Endothelial cell of umbilical vein (primary cell): ENCODE data around the gene PDK3. TPM values are rescaled to one million over a fixed set of nuclear protein-coding genes. Genes with fewer than 3 reads are reported as not detected.

Experiments
- BruUV-seq: library from RNA; stranded (reverse); fragments of 400-500 nt; replicated peaks from 2 replicates; lab custom pipeline; 2021; lab: Mats Ljungman, UMichigan
- CTCF ChIA-PET: fragments of 300-600, 350-600 bp; sonication (Branson Sonifier 250); formaldehyde crosslinking; loops from one replicate; lab custom pipeline; 2021; ENCODE audit warnings: antibody characterized with exemption, inconsistent platforms; lab: Charles Lee
- POLR2A ChIA-PET: fragments of 300-600, 350-600 bp; sonication (Branson Sonifier 250); formaldehyde crosslinking; loops from one replicate; lab custom pipeline; 2021; ENCODE audit warnings: antibody characterized with exemption, inconsistent platforms; lab: Charles Lee
- DNase-seq: peaks from one replicate; pipeline ENCODE4 v3.0.0-alpha.2; 2011; ENCODE audit warnings: low read depth, low spot score
- FAIRE-seq: peaks from 2 replicates; lab custom pipeline; 2011; peaks lifted over from hg19 to GRCh38; lab: Jason Lieb, UNC
- H2AFZ ChIP-seq: 2 replicates; pipeline ENCODE4 v1.6.0; 2012; ENCODE audit warnings: low read depth, low read length, control low read depth, inconsistent platforms
- H3K27ac ChIP-seq: 2 replicates; pipeline ENCODE4 v1.5.1; 2011; ENCODE audit warnings: low read depth, mild to moderate bottlenecking, control low read depth, low read length, moderate library complexity; ENCODE audit not compliant: insufficient read depth
- H3K27me3 ChIP-seq, 2 experiments: 2 replicates each; pipeline versions ENCODE4 v1.6.0 to v1.6.1; 2011; ENCODE audit warnings: low read length in 2 of 2, mixed read lengths in 1 of 2; ENCODE audit not compliant: control insufficient read depth in 2 of 2, insufficient read depth in 2 of 2
- H3K36me3 ChIP-seq, 2 experiments: 2 replicates in 1 of 2; 3 replicates in 1 of 2; pipeline ENCODE4 v1.5.1; 2011; ENCODE audit warnings: low read length in 2 of 2, mild to moderate bottlenecking in 1 of 2, moderate library complexity in 1 of 2; ENCODE audit not compliant: control insufficient read depth in 2 of 2, insufficient read depth in 2 of 2; ENCODE audit errors: extremely low read depth in 1 of 2
- H3K4me1 ChIP-seq: 3 replicates; pipeline ENCODE4 v1.5.1; 2011; ENCODE audit warnings: mild to moderate bottlenecking, low read length; ENCODE audit not compliant: control insufficient read depth, insufficient read depth; ENCODE audit errors: extremely low read depth
- H3K4me2 ChIP-seq: 2 replicates; pipeline ENCODE4 v1.6.1; 2011; ENCODE audit warnings: low read length, control low read depth, mixed read lengths; ENCODE audit not compliant: insufficient read depth
- H3K4me3 ChIP-seq, 3 experiments: fragments of 200-600 bp in 1 of 3; sonication (generic), shearing (Covaris generic) in 1 of 3; replicated peaks in 1 of 3; 2 replicates each; pipeline ENCODE4 v1.5.1; 2011 to 2016; ENCODE audit warnings: control low read depth in 3 of 3, low read length in 3 of 3, mild to moderate bottlenecking in 2 of 3, inconsistent platforms in 1 of 3, low read depth in 1 of 3, moderate library complexity in 1 of 3; ENCODE audit not compliant: insufficient read depth in 1 of 3
- H3K79me2 ChIP-seq: 2 replicates; pipeline ENCODE4 v1.6.0; 2012; ENCODE audit warnings: low read length, inconsistent platforms; ENCODE audit not compliant: control insufficient read depth, insufficient read depth
- H3K9ac ChIP-seq: replicated peaks from 2 replicates; pipeline ENCODE3; 2011; ENCODE audit warnings: low read length, control low read depth; ENCODE audit not compliant: insufficient read depth; ENCODE audit errors: extremely low read depth
- H3K9me1 ChIP-seq: replicated peaks from 3 replicates; pipeline ENCODE4 v1.6.0; 2011; ENCODE audit warnings: mild to moderate bottlenecking, low read length; ENCODE audit not compliant: control insufficient read depth, insufficient read depth; ENCODE audit errors: extremely low read depth
- H3K9me3 ChIP-seq: replicated peaks from 2 replicates; pipeline ENCODE4 v1.5.1; 2012; ENCODE audit warnings: low read length, inconsistent platforms; ENCODE audit not compliant: control insufficient read depth, insufficient read depth
- H4K20me1 ChIP-seq: replicated peaks from 2 replicates; pipeline ENCODE3; 2011; ENCODE audit warnings: mild to moderate bottlenecking, low read length; ENCODE audit not compliant: control insufficient read depth, insufficient read depth; ENCODE audit errors: extremely low read depth
- EZH2 ChIP-seq: IDR thresholded peaks from 2 replicates; pipeline ENCODE4 v1.6.1; 2012; ENCODE audit warnings: borderline replicate concordance, low read depth, mild to moderate bottlenecking, moderate library complexity, low read length, inconsistent platforms; ENCODE audit not compliant: severe bottlenecking
- FOS ChIP-seq: IDR thresholded peaks from 2 replicates; pipeline ENCODE4 v1.6.1; 2011; ENCODE audit warnings: mild to moderate bottlenecking, low read length, moderate library complexity, borderline replicate concordance; ENCODE audit not compliant: insufficient read depth
- GATA2 ChIP-seq: IDR thresholded peaks from 2 replicates; pipeline ENCODE4 v1.7.0; 2011; ENCODE audit warnings: low read depth, mild to moderate bottlenecking, moderate library complexity, mixed read lengths, low read length; ENCODE audit not compliant: insufficient read length, insufficient read depth
- JUN ChIP-seq: IDR thresholded peaks from 2 replicates; pipeline ENCODE4 v1.6.1; 2011; ENCODE audit warnings: borderline replicate concordance, low read depth; ENCODE audit not compliant: insufficient read length, insufficient read depth
- MYC ChIP-seq: IDR thresholded peaks from one replicate; pipeline ENCODE4 v1.6.1; 2011; ENCODE audit warnings: mild to moderate bottlenecking, low read depth, low read length
- POLR2A ChIP-seq: IDR thresholded peaks from 2 replicates; pipeline ENCODE4 v1.6.1; 2012; ENCODE audit warnings: low read depth, mild to moderate bottlenecking, control low read depth, low read length
- POLR2AphosphoS5 ChIP-seq: IDR thresholded peaks from 2 replicates; pipeline ENCODE4 v1.6.1; 2012; ENCODE audit warnings: low read depth, mild to moderate bottlenecking, control low read depth, low read length, moderate library complexity; ENCODE audit not compliant: insufficient read depth
- dilution Hi-C: fragments of 300-500 bp; cut with MboI; formaldehyde crosslinking; loops from one replicate; pipeline ENCODE4 v1.15.0; 2019; ENCODE audit warnings: low sequenced_read_pairs; ENCODE audit not compliant: extremely low pct_ligation_motif_present
- intact Hi-C: fragments of 100-400 bp; cut with micrococcal nuclease; formaldehyde crosslinking; loops from one replicate; pipeline ENCODE4 v1.10.0; 2022
- polyA plus RNA-seq, 4 experiments: library from polyadenylated mRNA; depleted of rRNA in 3 of 4; stranded (reverse) in 3 of 4; unstranded in 1 of 4; fragments of >200 nt; gene quantifications; 2 replicates each; pipeline versions ENCODE4 v1.2.1 to v1.2.3, GENCODE V29; 2011 to 2012; ENCODE audit warnings: missing spikeins in 1 of 4
- total RNA-seq: library from RNA; stranded (reverse); gene quantifications from 2 replicates; pipeline ENCODE4 v1.2.3, GENCODE V29; 2021
- TF ChIP-seq, protein P1 (sequence below), 2 donors: IDR thresholded peaks; 1 replicate in 1 of 2; 2 replicates in 1 of 2; pipeline ENCODE4 v1.5.1; 2011; ENCODE audit warnings: low read length in 2 of 2, mild to moderate bottlenecking in 2 of 2, moderate library complexity in 2 of 2, control low read depth in 1 of 2, inconsistent platforms in 1 of 2, low read depth in 1 of 2; ENCODE audit not compliant: insufficient read depth in 1 of 2; ENCODE audit errors: extremely low read depth in 1 of 2
- TF ChIP-seq, protein P2 (sequence below): IDR thresholded peaks from 2 replicates; pipeline ENCODE4 v1.6.1; 2011; ENCODE audit not compliant: insufficient read depth, insufficient read length

PDK3 gene
- total and polyA plus RNA-seq, 2 donors (not counting 3 experiments of a cell fraction or from before 2014, with no cell fraction given), result 3.0 to 5.9 TPM

DNA sequence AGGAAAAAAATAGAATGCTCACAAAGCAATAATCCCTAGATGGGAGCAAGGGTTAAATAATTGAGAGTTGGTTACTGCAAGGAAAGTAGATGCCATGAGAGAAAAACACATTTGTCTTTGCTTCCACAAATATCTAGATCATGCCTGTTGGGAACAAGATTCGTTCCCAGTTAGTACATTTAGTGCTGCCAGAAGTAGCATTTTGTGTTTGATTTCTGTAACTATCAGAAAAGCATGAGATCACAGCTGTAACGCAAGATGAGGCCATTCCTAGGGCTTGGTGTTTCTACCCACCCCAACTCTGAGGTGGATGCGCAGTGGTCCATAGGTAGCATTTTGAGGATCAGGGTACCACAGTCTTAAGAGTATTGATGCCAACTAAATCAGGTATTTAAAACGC is 20.4 kb upstream of the PDK3 start:
- intact Hi-C loops (no loop called here), dilution Hi-C loops (no loop called here)
- H3K9me3 ChIP-seq, result no peaks in the 10 kb centered on the region
- no TSS peak for BruUV-seq
- H3K27me3 ChIP-seq, result no peaks in the 10 kb centered on the region
- H3K9ac ChIP-seq, result no peak overlapping the region
- H3K4me3 ChIP-seq, result no peak overlapping the region
- ChIA-PET POLR2A (no interaction called here), CTCF (no interaction called here)
- no peak overlapping the region for H2AFZ ChIP-seq
- H3K4me2 ChIP-seq, result no peak overlapping the region
- H3K4me1 ChIP-seq, result no peaks in the 10 kb centered on the region
- FAIRE-seq (no peak), DNase-seq (no peak)
- no peaks in the 10 kb centered on the region for H3K36me3 ChIP-seq
- H4K20me1 ChIP-seq, result no peaks in the 10 kb centered on the region
- H3K9me1 ChIP-seq, result no peaks in the 10 kb centered on the region
- TF ChIP-seq EZH2 (no peak), MYC (no peak), POLR2AphosphoS5 (no peak), POLR2A (no peak), FOS (no peak), JUN (no peak), GATA2 (no peak)
- TF ChIP-seq, protein P1, sequence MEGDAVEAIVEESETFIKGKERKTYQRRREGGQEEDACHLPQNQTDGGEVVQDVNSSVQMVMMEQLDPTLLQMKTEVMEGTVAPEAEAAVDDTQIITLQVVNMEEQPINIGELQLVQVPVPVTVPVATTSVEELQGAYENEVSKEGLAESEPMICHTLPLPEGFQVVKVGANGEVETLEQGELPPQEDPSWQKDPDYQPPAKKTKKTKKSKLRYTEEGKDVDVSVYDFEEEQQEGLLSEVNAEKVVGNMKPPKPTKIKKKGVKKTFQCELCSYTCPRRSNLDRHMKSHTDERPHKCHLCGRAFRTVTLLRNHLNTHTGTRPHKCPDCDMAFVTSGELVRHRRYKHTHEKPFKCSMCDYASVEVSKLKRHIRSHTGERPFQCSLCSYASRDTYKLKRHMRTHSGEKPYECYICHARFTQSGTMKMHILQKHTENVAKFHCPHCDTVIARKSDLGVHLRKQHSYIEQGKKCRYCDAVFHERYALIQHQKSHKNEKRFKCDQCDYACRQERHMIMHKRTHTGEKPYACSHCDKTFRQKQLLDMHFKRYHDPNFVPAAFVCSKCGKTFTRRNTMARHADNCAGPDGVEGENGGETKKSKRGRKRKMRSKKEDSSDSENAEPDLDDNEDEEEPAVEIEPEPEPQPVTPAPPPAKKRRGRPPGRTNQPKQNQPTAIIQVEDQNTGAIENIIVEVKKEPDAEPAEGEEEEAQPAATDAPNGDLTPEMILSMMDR (IDR thresholded peaks at IDR 0.05; ENCODE audit: extremely low read depth in 1 of 2, insufficient read depth in 1 of 2, low read depth in 1 of 2, low read length in 2 of 2), result no peak
- TF ChIP-seq, protein P2, sequence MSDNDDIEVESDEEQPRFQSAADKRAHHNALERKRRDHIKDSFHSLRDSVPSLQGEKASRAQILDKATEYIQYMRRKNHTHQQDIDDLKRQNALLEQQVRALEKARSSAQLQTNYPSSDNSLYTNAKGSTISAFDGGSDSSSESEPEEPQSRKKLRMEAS, result no peak
- H3K27ac ChIP-seq, result no peak overlapping the region
- H3K79me2 ChIP-seq, result no peaks in the 10 kb centered on the region
